SK-N-SH treated with all-trans-retinoic acid at 6 μM for 48 hours (cell line): ENCODE results near the gene TEX35.

ENCODE experiments used
- ARNTL ChIP-seq: fragments of 450-650 bp; formaldehyde crosslinking; IDR thresholded peaks from 2 replicates; pipeline ENCODE4 v1.5.0; 2020; ENCODE audit warnings: low read depth, mild to moderate bottlenecking, moderate library complexity, borderline replicate concordance
- BACH2 ChIP-seq: fragments of 250-450 bp; sonication (Bioruptor Pico); IDR thresholded peaks from 2 replicates; pipeline ENCODE4 v1.9.0; 2021; ENCODE audit warnings: mild to moderate bottlenecking, borderline replicate concordance
- CREB5 ChIP-seq: fragments of 250-450 bp; sonication (Bioruptor Pico); IDR thresholded peaks from 2 replicates; pipeline ENCODE4 v1.5.1; 2020; ENCODE audit warnings: low read depth, mild to moderate bottlenecking, moderate library complexity
- ESRRG ChIP-seq: fragments of 250-450 bp; sonication (Bioruptor Pico); IDR thresholded peaks from 2 replicates; pipeline ENCODE4 v1.6.1; 2021; ENCODE audit warnings: mild to moderate bottlenecking
- PATZ1 ChIP-seq: fragments of 250-450 bp; sonication (Bioruptor Pico); IDR thresholded peaks from 2 replicates; pipeline ENCODE4 v1.8.0; 2020; ENCODE audit warnings: mild to moderate bottlenecking, moderate library complexity, borderline replicate concordance
- PPARA ChIP-seq: fragments of 250-450 bp; sonication (Bioruptor Pico); IDR thresholded peaks from 2 replicates; pipeline ENCODE4 v1.5.0; 2020; ENCODE audit warnings: mild to moderate bottlenecking, borderline replicate concordance
- RARB ChIP-seq: fragments of 250-450 bp; sonication (Bioruptor Pico); IDR thresholded peaks from 2 replicates; pipeline ENCODE4 v1.8.0; 2021; ENCODE audit warnings: mild to moderate bottlenecking, moderate library complexity
- SNAI2 ChIP-seq: fragments of 250-450 bp; sonication (Bioruptor Pico); IDR thresholded peaks from 2 replicates; pipeline ENCODE4 v1.5.0; 2020; ENCODE audit warnings: mild to moderate bottlenecking, moderate library complexity
- TCF4 ChIP-seq: fragments of 250-450 bp; sonication (Bioruptor Pico); IDR thresholded peaks from 2 replicates; pipeline ENCODE4 v1.8.0; 2021; ENCODE audit warnings: mild to moderate bottlenecking, moderate library complexity, borderline replicate concordance
- TOX ChIP-seq: fragments of 250-450 bp; sonication (Bioruptor Pico); IDR thresholded peaks from 2 replicates; pipeline ENCODE4 v1.8.0; 2021; ENCODE audit warnings: mild to moderate bottlenecking, moderate library complexity, borderline replicate concordance
- ZFP30 ChIP-seq: fragments of 450-650 bp; formaldehyde crosslinking; IDR thresholded peaks from 2 replicates; pipeline ENCODE4 v1.5.0; 2022; ENCODE audit warnings: mild to moderate bottlenecking, moderate library complexity
- ZNF565 ChIP-seq: fragments of 450-650 bp; formaldehyde crosslinking; conservative IDR thresholded peaks from 2 replicates; pipeline ENCODE4 v1.5.0; 2020; ENCODE audit warnings: low read depth, mild to moderate bottlenecking, moderate library complexity
- ZNF8 ChIP-seq: fragments of 450-650 bp; formaldehyde crosslinking; IDR thresholded peaks from 2 replicates; pipeline ENCODE4 v1.5.0; 2020; ENCODE audit warnings: mild to moderate bottlenecking, moderate library complexity

GRCh38 chr1:178518894-178519293, 6.0 kb downstream of the TEX35 start:
- TF ChIP-seq PATZ1 (CRISPR knock-in tag) (no peak), PPARA (CRISPR knock-in tag) (no peak), ESRRG (CRISPR knock-in tag) (no peak), TCF4 (CRISPR knock-in tag) (no peak), TOX (CRISPR knock-in tag) (no peak), ARNTL (CRISPR knock-in tag) (no peak), ZNF565 (no peak), RARB (CRISPR knock-in tag) (no peak), BACH2 (CRISPR knock-in tag) (no peak), SNAI2 (CRISPR knock-in tag) (no peak), ZFP30 (CRISPR knock-in tag) (no peak), CREB5 (CRISPR knock-in tag) (no peak), ZNF8 (CRISPR knock-in tag) (no peak)
